Activated CD4-positive, CD25-positive, alpha-beta regulatory T cell treated with anti-CD3 and anti-CD28 coated beads, Interleukin-2, amount 50 U/mL, for 72 hours (primary cell): Measurements from ENCODE around the gene ANKRD6.

Source experiments
- DNase-seq: peaks from one replicate; pipeline ENCODE4 v3.0.0; 2021

Gene ANKRD6

GRCh38 chr6:89661559-89661958 lies 228.6 kb downstream of the ANKRD6 start:
- no peak for DNase-seq

- no peak for DNase-seq
Measured at GRCh38 chr6:89662659-89663223, 229.8 kb downstream of the ANKRD6 start.

- DNase-seq, result no peak
Measured at GRCh38 chr6:89667872-89668556, 235.1 kb downstream of the ANKRD6 start.

GRCh38 chr6:89669002-89669401 lies 236.1 kb downstream of the ANKRD6 start:
- DNase-seq, result no peak

GRCh38 chr6:89670935-89671565 lies 238.1 kb downstream of the ANKRD6 start:
- DNase-seq, result no peak

- DNase-seq, result no peak
Measured at GRCh38 chr6:89675949-89676748, 243.2 kb downstream of the ANKRD6 start.

- DNase-seq, result no peak
Measured at GRCh38 chr6:89678531-89678930, 245.6 kb downstream of the ANKRD6 start.

GRCh38 chr6:89679215-89680120 lies 246.5 kb downstream of the ANKRD6 start:
- DNase-seq, result no peak

- no peak for DNase-seq
Measured at GRCh38 chr6:89680150-89680549, 247.2 kb downstream of the ANKRD6 start.

- no peak for DNase-seq
Measured at GRCh38 chr6:89680551-89680950, 247.6 kb downstream of the ANKRD6 start.

GRCh38 chr6:89681983-89682564 lies 249.1 kb downstream of the ANKRD6 start:
- no peak for DNase-seq

- DNase-seq, result no peak
Measured at GRCh38 chr6:89682991-89683390, 250.0 kb downstream of the ANKRD6 start.
